Esophagus squamous epithelium (tissue), 5 donors: Measurements from ENCODE around the gene HEY2. TPM values are rescaled to one million over a fixed set of nuclear protein-coding genes. Genes with fewer than 3 reads are reported as not detected.

Source experiments
- DNase-seq: peaks from one replicate; lab custom pipeline; 2025; lab: John Stamatoyannopoulos, UW
- H3K27ac ChIP-seq, 4 donors: fragments of 200-600 bp; sonication (generic); one replicate each; pipeline ENCODE4 v1.5.1; 2016 to 2019; ENCODE audit warnings: mild to moderate bottlenecking in 1 of 4
- H3K27me3 ChIP-seq, 4 donors: fragments of 200-600 bp; sonication (generic); 1 replicate in 3 of 4; 2 replicates in 1 of 4; pipeline versions ENCODE4 v1.5.1 to v1.6.0; 2017 to 2021; ENCODE audit warnings: antibody characterized with exemption in 1 of 4
- H3K36me3 ChIP-seq, 3 donors: fragments of 200-600 bp; sonication (generic); one replicate each; pipeline ENCODE4 v1.5.1; 2016 to 2019
- H3K4me1 ChIP-seq, 3 donors: fragments of 200-600 bp; sonication (generic); one replicate each; pipeline ENCODE4 v1.5.1; 2017 to 2019
- H3K4me3 ChIP-seq, 4 donors: fragments of 200-600 bp; sonication (generic); 1 replicate in 3 of 4; 2 replicates in 1 of 4; pipeline ENCODE4 v1.5.1; 2016 to 2019; ENCODE audit warnings: mild to moderate bottlenecking in 2 of 4, moderate library complexity in 1 of 4
- H3K9me3 ChIP-seq, 3 donors: fragments of 200-600 bp; sonication (generic); one replicate each; pipeline ENCODE4 v1.5.1; 2016 to 2019
- CTCF ChIP-seq, 6 experiments: fragments of 450-650 bp in 4 of 6; fragments of 200-600 bp in 2 of 6; sonication (generic) in 2 of 6; IDR thresholded peaks; one replicate each; pipeline ENCODE4 v1.5.1; 2016 to 2019; ENCODE audit warnings: antibody characterized with exemption in 6 of 6, mild to moderate bottlenecking in 4 of 6, moderate library complexity in 4 of 6
- POLR2A ChIP-seq, 4 donors: fragments of 450-650 bp; IDR thresholded peaks; one replicate each; pipeline ENCODE4 v1.6.1; 2017; ENCODE audit warnings: antibody characterized with exemption in 4 of 4, mild to moderate bottlenecking in 4 of 4, moderate library complexity in 3 of 4
- WGBS, 2 donors: methylation state at CpG; one replicate each; pipeline ENCODE4 v1.1.5; 2018; 5-methylcytosine and 5-hydroxymethylcytosine counted together
- intact Hi-C: fragments of 100-400 bp; cut with DNase I; formaldehyde crosslinking; loops from one replicate; pipeline ENCODE4 v1.15.0; 2022
- total RNA-seq, 4 donors: library from RNA; depleted of rRNA; stranded (reverse); fragments of >200 nt; gene quantifications; one replicate each; pipeline ENCODE4 v1.1.0, GENCODE V29; 2016
- donor health status: DM: yes; HTN: yes; CAD: no.

The HEY2 gene
- total RNA-seq, 4 donors from 2014 or later = 0.61 to 2.8 (median 1.3) TPM; not detected in 1

DNA sequence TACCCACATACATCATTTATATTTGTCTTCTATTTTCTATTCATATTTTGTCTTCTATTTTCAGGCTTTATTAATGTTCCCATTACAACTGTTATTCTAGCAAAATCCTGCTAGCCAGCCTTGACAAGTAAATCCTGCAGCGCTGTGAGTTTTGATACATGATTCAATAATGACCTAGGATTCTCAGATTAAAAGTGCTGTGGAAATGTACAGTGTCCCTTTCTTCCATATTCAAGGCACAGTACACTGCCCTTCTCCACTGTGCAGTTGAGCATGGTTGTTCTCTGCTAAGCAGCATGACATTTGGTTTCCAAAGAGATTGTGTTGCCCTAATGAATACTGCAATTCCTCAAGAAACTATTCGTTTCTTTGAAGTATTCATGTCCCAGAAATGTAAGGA lies 5.8 kb upstream of the HEY2 start:
- intact Hi-C loops = no loop called here
- Histone ChIP-seq H3K4me3 (no peak overlapping the region), H3K27ac (no peak overlapping the region), H3K36me3 (no peaks in the 10 kb centered on the region), H3K9me3 (no peaks in the 10 kb centered on the region), H3K27me3 (peaks cover 0 to 49% (median 8%) of the 10 kb centered on the region in 4 donors), H3K4me1 (peaks cover 0 to 30% (median 9%) of the 10 kb centered on the region in 3 donors)
- DNase-seq = no peak
- 83 to 84% methylated on average over 2 of the region's 2 CpGs for whole genome bisulfite sequencing, 2 donors
- no peak for TF ChIP-seq POLR2A (IDR thresholded peaks at IDR 0.05)
- no peak for TF ChIP-seq CTCF (IDR thresholded peaks at IDR 0.05)

DNA sequence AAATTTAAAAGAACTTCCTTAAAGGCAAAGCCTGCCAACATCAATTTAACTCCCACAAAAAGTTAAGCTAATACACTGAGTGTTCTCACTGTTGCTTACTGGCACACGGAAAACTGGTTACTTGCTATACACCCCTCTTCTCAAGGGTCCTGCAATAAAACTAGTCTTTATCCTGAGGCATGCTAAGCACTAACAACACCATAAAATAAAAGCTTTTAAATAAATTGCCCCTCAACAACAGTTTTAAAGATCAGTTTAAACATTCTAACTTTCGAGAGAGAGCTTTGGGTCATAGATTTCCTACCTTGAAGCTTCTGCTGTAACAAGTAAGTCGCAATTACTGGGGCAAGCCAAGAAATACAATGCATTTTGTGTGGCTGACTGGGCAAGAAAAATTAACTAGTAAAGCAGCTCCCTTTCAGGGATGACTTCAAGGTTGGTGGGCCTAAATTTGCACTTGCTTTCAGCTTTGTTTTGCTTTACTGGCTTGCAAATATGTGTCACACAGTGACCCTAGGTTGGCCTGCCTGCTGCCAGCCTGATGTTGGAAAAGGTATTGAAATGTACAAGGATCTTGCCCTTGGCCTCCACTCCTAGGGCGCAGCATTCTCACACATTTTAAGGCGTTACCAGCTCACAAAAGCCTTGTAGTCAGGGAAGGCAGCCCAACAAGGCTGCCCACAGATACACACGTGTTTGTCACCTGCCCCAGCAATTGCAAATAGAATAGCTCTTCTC lies 4.0 kb upstream of the HEY2 start:
- Histone ChIP-seq H3K27ac (peak overlapping the region; percentile 12 to 90 (median 60)), H3K4me3 (no peak overlapping the region), H3K27me3 (peaks cover 0 to 67% (median 10%) of the 10 kb centered on the region in 4 donors), H3K9me3 (no peaks in the 10 kb centered on the region), H3K4me1 (peaks cover 9 to 44% (median 13%) of the 10 kb centered on the region in 3 donors), H3K36me3 (no peaks in the 10 kb centered on the region)
- DNase-seq = no peak
- no peak for TF ChIP-seq CTCF (IDR thresholded peaks at IDR 0.05)
- no peak for TF ChIP-seq POLR2A (IDR thresholded peaks at IDR 0.05)
- intact Hi-C loops = no loop called here
- WGBS, 2 donors = 81 to 85% methylated on average over 6 of the region's 6 CpGs

- DNase-seq = no peak
- H3K4me1 ChIP-seq = peaks cover 9 to 49% (median 13%) of the 10 kb centered on the region in 3 donors
- WGBS, 2 donors = 52 to 62% methylated on average over 5 of the region's 5 CpGs
- H3K27me3 ChIP-seq = peaks cover 0 to 71% (median 12%) of the 10 kb centered on the region in 4 donors
- H3K27ac ChIP-seq = peak overlapping the region; percentile 12 to 90 (median 60)
- intact Hi-C loops = no loop called here
- TF ChIP-seq POLR2A (IDR thresholded peaks at IDR 0.05) (no peak), CTCF (IDR thresholded peaks at IDR 0.05) (no peak)
- H3K9me3 ChIP-seq = no peaks in the 10 kb centered on the region
- peak overlapping the region in 2 of 4 donors; percentile 64 to 73 for H3K4me3 ChIP-seq
- H3K36me3 ChIP-seq = no peaks in the 10 kb centered on the region
Measured at GRCh38 chr6:125746019-125746414, 3.4 kb upstream of the HEY2 start.

DNA sequence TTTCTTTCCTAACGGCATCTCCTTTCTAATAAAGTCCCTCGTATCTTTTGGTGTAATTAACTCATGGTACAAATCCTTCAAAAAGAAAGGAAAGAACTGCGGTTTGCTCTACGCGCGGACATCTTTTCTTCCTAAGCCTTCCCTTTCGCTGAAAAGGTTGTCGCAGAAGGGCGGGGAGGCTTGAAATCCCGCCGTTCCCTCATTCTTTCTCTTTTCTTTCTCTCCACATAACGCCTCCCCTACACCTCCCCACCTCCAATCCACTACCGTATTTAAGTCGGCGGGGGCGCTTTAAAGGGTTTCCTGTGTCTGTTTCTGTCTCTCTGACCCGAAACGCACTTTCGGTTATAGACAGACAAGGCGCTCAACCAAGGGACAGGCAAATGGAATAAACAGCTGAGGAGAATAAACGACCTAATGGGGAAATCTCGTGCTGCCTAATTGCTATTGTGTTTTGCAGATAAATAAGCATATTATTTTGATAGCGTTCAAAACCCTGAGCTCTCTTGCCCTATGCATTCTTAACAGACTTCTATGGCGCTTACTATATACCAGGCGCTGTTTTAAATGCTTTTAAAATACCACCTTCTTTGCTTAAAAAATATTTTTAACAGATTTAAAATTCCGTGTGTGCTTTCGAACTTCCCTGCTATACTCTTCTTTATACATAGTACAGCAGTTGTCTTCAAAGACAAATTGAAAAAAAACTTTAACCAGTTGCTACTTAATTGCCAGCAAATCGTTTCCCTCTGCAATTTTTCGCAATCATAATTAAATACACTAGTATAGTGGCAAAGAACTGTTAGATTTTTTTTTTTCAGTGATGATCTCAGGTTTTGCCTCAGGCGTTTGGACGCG lies 2.5 kb upstream of the HEY2 start:
- H3K9me3 ChIP-seq = no peaks in the 10 kb centered on the region
- no peaks in the 10 kb centered on the region for H3K36me3 ChIP-seq
- peaks cover 9 to 49% (median 13%) of the 10 kb centered on the region in 3 donors for H3K4me1 ChIP-seq
- 3% methylated on average over 32 of the region's 32 CpGs for WGBS, 2 donors
- H3K27ac ChIP-seq = peak overlapping the region; percentile 84 to 91 (median 88)
- TF ChIP-seq CTCF (IDR thresholded peaks at IDR 0.05) (no peak), POLR2A (IDR thresholded peaks at IDR 0.05) (peak in 1 of 4 donors; percentile 11)
- peaks cover 0 to 81% (median 12%) of the 10 kb centered on the region in 4 donors for H3K27me3 ChIP-seq
- intact Hi-C loops = no loop called here
- no peak for DNase-seq
- peak overlapping the region; percentile 64 to 73 (median 68) for H3K4me3 ChIP-seq
